DOHH2 (cell line): ENCODE results near the gene MAD2L1BP.

Experiments
- H3F3A ChIP-seq: fragments of 200-600 bp; sonication (generic), shearing (Covaris generic); 2 replicates; pipeline ENCODE4 v1.6.0; 2016; ENCODE audit warnings: antibody characterized with exemption, mild to moderate bottlenecking; ENCODE audit not compliant: control insufficient read depth, insufficient read depth
- H3K27ac ChIP-seq: fragments of 200-600 bp; sonication (generic); 2 replicates; pipeline ENCODE4 v1.5.1; 2014; ENCODE audit warnings: low read depth, mild to moderate bottlenecking, low read length, moderate library complexity
- H3K27me3 ChIP-seq: fragments of 200-600 bp; sonication (generic); 2 replicates; pipeline ENCODE4 v1.6.1; 2014; ENCODE audit warnings: mild to moderate bottlenecking, low read length, mixed read lengths; ENCODE audit not compliant: control insufficient read depth
- H3K36me3 ChIP-seq: fragments of 200-600 bp; sonication (generic); 2 replicates; pipeline ENCODE4 v1.6.1; 2014; ENCODE audit warnings: mild to moderate bottlenecking, low read length, moderate library complexity, mixed read lengths; ENCODE audit not compliant: control insufficient read depth
- H3K4me1 ChIP-seq: fragments of 200-600 bp; sonication (generic); 2 replicates; pipeline ENCODE4 v1.6.1; 2014; ENCODE audit warnings: mild to moderate bottlenecking, low read length, mixed read lengths; ENCODE audit not compliant: control insufficient read depth
- H3K4me2 ChIP-seq: fragments of 200-600 bp; sonication (generic); 2 replicates; pipeline ENCODE4 v1.6.0; 2014; ENCODE audit warnings: mild to moderate bottlenecking, low read length, moderate library complexity
- H3K4me3 ChIP-seq: fragments of 200-600 bp; sonication (generic); 2 replicates; pipeline ENCODE4 v1.5.1; 2014; ENCODE audit warnings: mild to moderate bottlenecking, low read length, mixed read lengths
- H3K79me2 ChIP-seq: fragments of 200-600 bp; sonication (generic); 2 replicates; pipeline ENCODE4 v1.6.1; 2014; ENCODE audit warnings: mild to moderate bottlenecking, low read length, mixed read lengths; ENCODE audit not compliant: control insufficient read depth
- H3K9me2 ChIP-seq: fragments of 200-600 bp; sonication (generic); replicated peaks from 2 replicates; pipeline ENCODE4 v1.6.1; 2014; ENCODE audit warnings: mild to moderate bottlenecking, low read length, mixed read lengths; ENCODE audit not compliant: control insufficient read depth
- H3K9me3 ChIP-seq: fragments of 200-600 bp; sonication (generic); 2 replicates; pipeline ENCODE4 v1.6.1; 2014; ENCODE audit warnings: antibody characterized with exemption, low read length, mixed read lengths; ENCODE audit not compliant: control insufficient read depth, insufficient read depth
- H4K20me1 ChIP-seq: fragments of 200-600 bp; sonication (generic); 2 replicates; pipeline ENCODE4 v1.6.0; 2014; ENCODE audit warnings: low read depth, mild to moderate bottlenecking, antibody characterized with exemption, low read length, moderate library complexity; ENCODE audit not compliant: control insufficient read depth, insufficient read depth
- EZH2phosphoT487 ChIP-seq: fragments of 200-600 bp; sonication (generic); IDR thresholded peaks from 2 replicates; pipeline ENCODE4 v1.6.1; 2017; ENCODE audit warnings: borderline replicate concordance, mild to moderate bottlenecking, antibody characterized with exemption, low read length, moderate library complexity, mixed read lengths
- TF ChIP-seq, protein P1 (sequence below): fragments of 200-600 bp; sonication (generic); IDR thresholded peaks from one replicate; pipeline ENCODE4 v1.5.1; 2014; ENCODE audit warnings: antibody characterized with exemption, mild to moderate bottlenecking, low read depth, low read length; ENCODE audit not compliant: poor library complexity, severe bottlenecking

The MAD2L1BP gene

GRCh38 chr6:43608310-43608763 is 27.3 kb upstream of the MAD2L1BP start:
- Histone ChIP-seq H3K27me3 (no peaks in the 10 kb centered on the region), H3K36me3 (peaks cover 89% of the 10 kb centered on the region), H4K20me1 (no peaks in the 10 kb centered on the region), H3K9me3 (no peaks in the 10 kb centered on the region), H3K4me2 (peak overlapping the region; percentile 48), H3F3A (peaks cover 25% of the 10 kb centered on the region), H3K79me2 (peaks cover 3% of the 10 kb centered on the region), H3K27ac (peak overlapping the region; percentile 39), H3K4me1 (peaks cover 13% of the 10 kb centered on the region), H3K9me2 (no peaks in the 10 kb centered on the region), H3K4me3 (peak overlapping the region; percentile 23)
- TF ChIP-seq, protein P1, sequence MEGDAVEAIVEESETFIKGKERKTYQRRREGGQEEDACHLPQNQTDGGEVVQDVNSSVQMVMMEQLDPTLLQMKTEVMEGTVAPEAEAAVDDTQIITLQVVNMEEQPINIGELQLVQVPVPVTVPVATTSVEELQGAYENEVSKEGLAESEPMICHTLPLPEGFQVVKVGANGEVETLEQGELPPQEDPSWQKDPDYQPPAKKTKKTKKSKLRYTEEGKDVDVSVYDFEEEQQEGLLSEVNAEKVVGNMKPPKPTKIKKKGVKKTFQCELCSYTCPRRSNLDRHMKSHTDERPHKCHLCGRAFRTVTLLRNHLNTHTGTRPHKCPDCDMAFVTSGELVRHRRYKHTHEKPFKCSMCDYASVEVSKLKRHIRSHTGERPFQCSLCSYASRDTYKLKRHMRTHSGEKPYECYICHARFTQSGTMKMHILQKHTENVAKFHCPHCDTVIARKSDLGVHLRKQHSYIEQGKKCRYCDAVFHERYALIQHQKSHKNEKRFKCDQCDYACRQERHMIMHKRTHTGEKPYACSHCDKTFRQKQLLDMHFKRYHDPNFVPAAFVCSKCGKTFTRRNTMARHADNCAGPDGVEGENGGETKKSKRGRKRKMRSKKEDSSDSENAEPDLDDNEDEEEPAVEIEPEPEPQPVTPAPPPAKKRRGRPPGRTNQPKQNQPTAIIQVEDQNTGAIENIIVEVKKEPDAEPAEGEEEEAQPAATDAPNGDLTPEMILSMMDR, result peak; percentile 94
- TF ChIP-seq EZH2phosphoT487, result no peak

DNA sequence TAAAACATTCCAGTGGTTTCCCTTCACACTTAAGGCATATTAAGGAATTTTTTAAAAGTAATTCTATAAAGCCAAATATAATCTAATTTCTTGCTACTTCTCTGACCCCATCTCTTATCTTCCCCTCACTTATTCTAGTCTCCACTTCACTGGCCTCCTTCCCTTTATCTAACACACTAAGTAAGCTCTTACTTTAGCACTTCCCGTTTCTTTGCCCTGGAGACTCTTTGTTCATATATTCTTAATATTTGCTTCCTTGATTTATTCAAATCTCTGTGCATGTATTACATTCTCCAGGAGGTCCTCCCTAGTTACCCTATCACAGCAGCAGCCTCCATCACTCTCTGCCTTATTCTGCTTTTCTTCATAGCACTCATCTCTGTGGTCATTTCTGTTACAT is 26.8 kb upstream of the MAD2L1BP start:
- Histone ChIP-seq H3K27ac (peak overlapping the region; percentile 39), H3K4me3 (peak overlapping the region; percentile 23), H3K4me1 (peaks cover 13% of the 10 kb centered on the region), H3K36me3 (peaks cover 89% of the 10 kb centered on the region), H3K79me2 (peaks cover 3% of the 10 kb centered on the region), H3K4me2 (peak overlapping the region; percentile 48), H4K20me1 (no peaks in the 10 kb centered on the region), H3K9me2 (no peaks in the 10 kb centered on the region), H3K9me3 (no peaks in the 10 kb centered on the region), H3F3A (peaks cover 20% of the 10 kb centered on the region), H3K27me3 (no peaks in the 10 kb centered on the region)
- TF ChIP-seq EZH2phosphoT487, result no peak

GRCh38 chr6:43609402-43609801 is 26.2 kb upstream of the MAD2L1BP start:
- Histone ChIP-seq H3K9me2 (no peaks in the 10 kb centered on the region), H3F3A (peaks cover 21% of the 10 kb centered on the region), H3K79me2 (peaks cover 3% of the 10 kb centered on the region), H3K4me3 (no peak overlapping the region), H3K4me2 (no peak overlapping the region), H3K27me3 (no peaks in the 10 kb centered on the region), H3K36me3 (peaks cover 89% of the 10 kb centered on the region), H4K20me1 (no peaks in the 10 kb centered on the region), H3K27ac (no peak overlapping the region), H3K9me3 (no peaks in the 10 kb centered on the region), H3K4me1 (peaks cover 13% of the 10 kb centered on the region)
- TF ChIP-seq, protein P1, result no peak
- TF ChIP-seq EZH2phosphoT487, result no peak

- Histone ChIP-seq H3K4me1 (peaks cover 13% of the 10 kb centered on the region), H3K27me3 (no peaks in the 10 kb centered on the region), H3K27ac (no peak overlapping the region), H4K20me1 (no peaks in the 10 kb centered on the region), H3K4me3 (no peak overlapping the region), H3K79me2 (peaks cover 3% of the 10 kb centered on the region), H3F3A (peaks cover 22% of the 10 kb centered on the region), H3K9me3 (no peaks in the 10 kb centered on the region), H3K36me3 (peaks cover 88% of the 10 kb centered on the region), H3K4me2 (no peak overlapping the region), H3K9me2 (no peaks in the 10 kb centered on the region)
- TF ChIP-seq EZH2phosphoT487, result no peak
- TF ChIP-seq, protein P1, result no peak
Measured at GRCh38 chr6:43610431-43610830, 25.2 kb upstream of the MAD2L1BP start.
